ENCODE data around the gene MIPEP. TPM values are rescaled to one million over a fixed set of nuclear protein-coding genes. Genes with fewer than 3 reads are reported as not detected.

MIPEP gene
- total RNA-seq, 1 donor from 2014 or later, result 14.0 TPM

DNA sequence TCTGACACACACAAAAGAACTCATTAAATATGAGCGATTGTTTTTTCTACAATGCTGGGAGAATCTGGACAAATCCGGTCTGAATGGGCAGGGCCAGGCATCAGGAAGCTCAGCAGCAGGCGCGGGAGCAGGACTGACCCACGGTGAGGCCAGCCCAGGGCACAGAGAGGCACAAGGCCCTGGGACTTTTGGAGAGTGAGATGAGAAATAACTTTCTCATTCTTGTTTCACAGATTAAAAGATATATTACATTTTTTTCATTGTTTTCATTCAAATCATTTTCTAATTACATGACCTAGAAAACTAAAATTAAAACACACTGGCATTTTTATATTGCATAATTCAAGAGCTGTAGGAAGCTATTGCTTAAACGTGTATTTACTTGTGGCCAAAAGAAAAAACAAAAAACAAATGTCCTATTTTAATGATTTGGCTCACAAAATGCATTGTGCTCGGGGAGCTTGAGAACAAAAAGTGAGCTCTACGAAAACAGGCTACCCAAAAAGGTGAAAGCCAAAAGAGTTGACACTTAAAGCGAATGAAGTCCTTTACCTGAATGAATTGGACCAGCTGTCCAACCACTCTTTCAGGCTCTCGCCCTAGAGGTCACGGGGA lies 185.8 kb downstream of the MIPEP start:
- Mint-ChIP-seq H3K4me1 (ENCODE audit: unreplicated experiment) (peaks cover 27% of the 10 kb centered on the region), H3K36me3 (ENCODE audit: unreplicated experiment) (no peaks in the 10 kb centered on the region), H3K4me3 (ENCODE audit: unreplicated experiment) (no peak overlapping the region), H3K27ac (ENCODE audit: unreplicated experiment) (no peak overlapping the region), H3K27me3 (ENCODE audit: unreplicated experiment) (no peaks in the 10 kb centered on the region), H3K9me3 (ENCODE audit: unreplicated experiment) (no peaks in the 10 kb centered on the region)
- DNase-seq (ENCODE audit: extremely low spot score, unreplicated experiment), result no peak
- TF ChIP-seq, protein P1, sequence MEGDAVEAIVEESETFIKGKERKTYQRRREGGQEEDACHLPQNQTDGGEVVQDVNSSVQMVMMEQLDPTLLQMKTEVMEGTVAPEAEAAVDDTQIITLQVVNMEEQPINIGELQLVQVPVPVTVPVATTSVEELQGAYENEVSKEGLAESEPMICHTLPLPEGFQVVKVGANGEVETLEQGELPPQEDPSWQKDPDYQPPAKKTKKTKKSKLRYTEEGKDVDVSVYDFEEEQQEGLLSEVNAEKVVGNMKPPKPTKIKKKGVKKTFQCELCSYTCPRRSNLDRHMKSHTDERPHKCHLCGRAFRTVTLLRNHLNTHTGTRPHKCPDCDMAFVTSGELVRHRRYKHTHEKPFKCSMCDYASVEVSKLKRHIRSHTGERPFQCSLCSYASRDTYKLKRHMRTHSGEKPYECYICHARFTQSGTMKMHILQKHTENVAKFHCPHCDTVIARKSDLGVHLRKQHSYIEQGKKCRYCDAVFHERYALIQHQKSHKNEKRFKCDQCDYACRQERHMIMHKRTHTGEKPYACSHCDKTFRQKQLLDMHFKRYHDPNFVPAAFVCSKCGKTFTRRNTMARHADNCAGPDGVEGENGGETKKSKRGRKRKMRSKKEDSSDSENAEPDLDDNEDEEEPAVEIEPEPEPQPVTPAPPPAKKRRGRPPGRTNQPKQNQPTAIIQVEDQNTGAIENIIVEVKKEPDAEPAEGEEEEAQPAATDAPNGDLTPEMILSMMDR (IDR thresholded peaks at IDR 0.05), result no peak

DNA sequence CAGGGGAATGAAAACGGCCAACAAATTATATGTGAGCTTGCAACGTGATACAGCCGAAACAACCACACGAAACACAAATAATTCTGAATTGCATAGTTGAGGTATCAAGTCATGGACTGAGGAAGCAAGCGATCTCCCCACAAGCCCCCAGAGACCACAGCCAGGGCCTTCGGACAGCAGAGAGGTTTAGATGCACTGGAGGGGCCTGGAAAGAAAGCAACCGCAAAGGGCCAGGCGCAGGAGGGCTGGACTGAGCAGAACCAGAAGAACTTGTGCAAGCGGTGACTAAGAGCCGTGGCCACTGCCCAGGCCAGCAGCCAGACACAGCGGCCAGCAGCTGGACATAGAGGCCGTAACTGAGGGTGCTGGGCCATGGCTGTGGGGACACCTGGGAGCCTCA lies 187.6 kb downstream of the MIPEP start:
- Mint-ChIP-seq H3K27ac (ENCODE audit: unreplicated experiment) (no peak overlapping the region), H3K4me1 (ENCODE audit: unreplicated experiment) (peaks cover 28% of the 10 kb centered on the region), H3K36me3 (ENCODE audit: unreplicated experiment) (no peaks in the 10 kb centered on the region), H3K4me3 (ENCODE audit: unreplicated experiment) (no peak overlapping the region), H3K27me3 (ENCODE audit: unreplicated experiment) (no peaks in the 10 kb centered on the region), H3K9me3 (ENCODE audit: unreplicated experiment) (no peaks in the 10 kb centered on the region)
- TF ChIP-seq, protein P1 (IDR thresholded peaks at IDR 0.05), result no peak
- DNase-seq (ENCODE audit: extremely low spot score, unreplicated experiment), result no peak

DNA sequence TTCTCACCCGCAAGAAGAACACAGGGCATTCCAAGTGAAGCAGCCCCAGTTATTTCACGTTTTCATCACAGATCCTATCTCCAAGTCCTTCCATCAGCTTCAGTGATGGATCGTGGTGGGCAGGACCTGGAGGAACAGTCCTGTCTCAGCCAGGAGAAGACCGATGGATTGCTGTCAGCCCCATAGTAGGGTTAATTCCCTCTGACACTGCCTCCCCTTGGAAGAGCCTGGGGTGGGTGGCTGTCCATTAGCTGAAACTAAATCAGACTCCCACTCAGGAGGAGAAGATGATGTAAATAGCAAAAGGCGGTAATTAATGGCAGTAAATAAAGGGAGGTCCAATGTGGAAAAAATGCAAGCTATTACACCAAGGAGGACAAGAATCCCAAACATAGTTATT lies 188.0 kb downstream of the MIPEP start:
- H3K4me3 Mint-ChIP-seq (ENCODE audit: unreplicated experiment), result no peak overlapping the region
- H3K4me1 Mint-ChIP-seq (ENCODE audit: unreplicated experiment), result peaks cover 32% of the 10 kb centered on the region
- no peak overlapping the region for H3K27ac Mint-ChIP-seq (ENCODE audit: unreplicated experiment)
- H3K36me3 Mint-ChIP-seq (ENCODE audit: unreplicated experiment), result no peaks in the 10 kb centered on the region
- no peaks in the 10 kb centered on the region for H3K27me3 Mint-ChIP-seq (ENCODE audit: unreplicated experiment)
- TF ChIP-seq, protein P1 (IDR thresholded peaks at IDR 0.05), result no peak
- H3K9me3 Mint-ChIP-seq (ENCODE audit: unreplicated experiment), result no peaks in the 10 kb centered on the region
- no peak for DNase-seq (ENCODE audit: extremely low spot score, unreplicated experiment)

DNA sequence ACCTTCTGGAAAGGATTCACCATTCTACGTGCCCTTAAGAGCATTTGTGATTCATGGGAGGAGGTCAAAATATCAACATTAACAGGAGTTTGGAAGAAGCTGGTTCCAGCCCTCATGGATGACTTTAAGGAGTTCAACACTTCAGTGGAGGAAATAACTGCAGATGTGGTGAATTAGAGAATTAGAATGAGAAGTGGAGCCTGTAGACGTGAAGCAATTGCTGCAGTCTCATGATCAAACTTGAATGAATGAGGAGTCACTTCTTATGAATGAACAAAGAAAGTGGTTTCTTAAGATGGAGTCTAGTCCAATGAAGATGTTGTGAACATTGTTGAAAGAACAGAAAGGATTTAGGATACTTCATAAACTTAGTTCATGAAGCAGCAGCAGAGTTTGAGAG lies 189.9 kb downstream of the MIPEP start:
- Mint-ChIP-seq H3K9me3 (ENCODE audit: unreplicated experiment) (no peaks in the 10 kb centered on the region), H3K36me3 (ENCODE audit: unreplicated experiment) (no peaks in the 10 kb centered on the region), H3K27ac (ENCODE audit: unreplicated experiment) (no peak overlapping the region), H3K27me3 (ENCODE audit: unreplicated experiment) (no peaks in the 10 kb centered on the region), H3K4me3 (ENCODE audit: unreplicated experiment) (no peak overlapping the region), H3K4me1 (ENCODE audit: unreplicated experiment) (peaks cover 27% of the 10 kb centered on the region)
- TF ChIP-seq, protein P1 (IDR thresholded peaks at IDR 0.05), result no peak
- no peak for DNase-seq (ENCODE audit: extremely low spot score, unreplicated experiment)

DNA sequence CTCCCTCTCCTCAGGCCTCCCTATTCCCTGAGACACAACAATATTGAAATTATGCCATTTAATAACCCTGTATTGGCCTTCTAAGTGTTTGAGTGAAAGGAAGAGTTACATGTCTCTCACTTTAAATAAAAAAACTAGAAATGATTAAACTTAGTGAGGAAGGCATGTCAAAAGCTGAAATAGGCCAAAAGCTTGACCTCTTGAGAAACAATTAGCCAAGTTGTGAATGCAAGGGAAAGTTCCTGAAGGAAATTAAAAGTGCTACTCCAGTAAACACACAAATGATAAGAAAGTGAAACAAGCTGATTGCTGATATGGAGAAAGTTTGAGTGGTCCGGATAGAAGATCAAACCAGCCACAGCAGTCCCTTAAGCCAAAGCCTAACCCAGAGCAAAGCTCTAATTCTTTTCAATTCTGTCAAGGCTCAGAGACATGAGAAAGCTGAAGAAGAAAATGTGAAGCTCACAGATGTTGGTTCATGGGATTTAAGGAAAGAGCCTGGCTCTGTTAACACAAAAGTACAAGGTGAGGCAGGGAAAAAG lies 191.4 kb downstream of the MIPEP start:
- peaks cover 26% of the 10 kb centered on the region for H3K4me1 Mint-ChIP-seq (ENCODE audit: unreplicated experiment)
- no peak overlapping the region for H3K27ac Mint-ChIP-seq (ENCODE audit: unreplicated experiment)
- no peak for DNase-seq (ENCODE audit: extremely low spot score, unreplicated experiment)
- H3K4me3 Mint-ChIP-seq (ENCODE audit: unreplicated experiment), result no peak overlapping the region
- TF ChIP-seq, protein P1 (IDR thresholded peaks at IDR 0.05), result no peak
- no peaks in the 10 kb centered on the region for H3K36me3 Mint-ChIP-seq (ENCODE audit: unreplicated experiment)
- H3K27me3 Mint-ChIP-seq (ENCODE audit: unreplicated experiment), result no peaks in the 10 kb centered on the region
- no peaks in the 10 kb centered on the region for H3K9me3 Mint-ChIP-seq (ENCODE audit: unreplicated experiment)
